ENCODE data around the gene EIF4E2.
"Not testable (repeated sequence)": the region's sequence is repeated elsewhere in the genome, so short reads cannot be mapped to it uniquely, and the experiment has no call there.

EIF4E2 gene

DNA sequence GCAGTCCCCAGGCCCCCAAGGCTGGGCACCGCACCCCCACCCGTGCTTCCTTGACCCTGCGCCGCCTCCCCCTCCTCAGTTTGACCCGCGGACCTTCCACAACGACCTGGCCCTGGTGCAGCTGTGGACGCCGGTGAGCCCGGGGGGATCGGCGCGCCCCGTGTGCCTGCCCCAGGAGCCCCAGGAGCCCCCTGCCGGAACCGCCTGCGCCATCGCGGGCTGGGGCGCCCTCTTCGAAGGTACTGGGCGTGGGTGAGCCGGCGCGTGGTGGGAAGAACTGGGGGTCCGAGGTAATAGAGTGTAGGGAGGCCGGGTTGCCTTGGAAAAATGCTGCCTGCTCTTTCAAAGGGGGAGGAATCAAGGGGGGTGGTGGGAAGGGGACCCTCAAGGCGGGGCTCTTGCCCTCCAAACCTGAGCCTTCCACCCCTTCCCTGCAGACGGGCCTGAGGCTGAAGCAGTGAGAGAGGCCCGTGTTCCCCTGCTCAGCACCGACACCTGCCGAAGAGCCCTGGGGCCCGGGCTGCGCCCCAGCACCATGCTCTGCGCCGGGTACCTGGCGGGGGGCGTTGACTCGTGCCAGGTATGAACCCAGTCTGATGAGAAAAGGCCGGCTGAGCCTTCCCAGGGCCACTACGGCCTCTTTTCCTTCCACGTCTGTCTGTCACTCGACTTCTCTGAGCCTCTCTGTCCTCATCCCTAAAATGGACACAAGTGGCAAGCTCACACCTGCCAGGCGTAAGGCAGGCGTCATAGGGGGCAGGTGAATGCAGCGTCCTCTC lies 27.7 kb upstream of the EIF4E2 start:
- DNase-seq, result no peak

- no peak for DNase-seq
These were observed 27.1 kb upstream of the EIF4E2 start for GRCh38 chr2:232523402-232523681.

DNA sequence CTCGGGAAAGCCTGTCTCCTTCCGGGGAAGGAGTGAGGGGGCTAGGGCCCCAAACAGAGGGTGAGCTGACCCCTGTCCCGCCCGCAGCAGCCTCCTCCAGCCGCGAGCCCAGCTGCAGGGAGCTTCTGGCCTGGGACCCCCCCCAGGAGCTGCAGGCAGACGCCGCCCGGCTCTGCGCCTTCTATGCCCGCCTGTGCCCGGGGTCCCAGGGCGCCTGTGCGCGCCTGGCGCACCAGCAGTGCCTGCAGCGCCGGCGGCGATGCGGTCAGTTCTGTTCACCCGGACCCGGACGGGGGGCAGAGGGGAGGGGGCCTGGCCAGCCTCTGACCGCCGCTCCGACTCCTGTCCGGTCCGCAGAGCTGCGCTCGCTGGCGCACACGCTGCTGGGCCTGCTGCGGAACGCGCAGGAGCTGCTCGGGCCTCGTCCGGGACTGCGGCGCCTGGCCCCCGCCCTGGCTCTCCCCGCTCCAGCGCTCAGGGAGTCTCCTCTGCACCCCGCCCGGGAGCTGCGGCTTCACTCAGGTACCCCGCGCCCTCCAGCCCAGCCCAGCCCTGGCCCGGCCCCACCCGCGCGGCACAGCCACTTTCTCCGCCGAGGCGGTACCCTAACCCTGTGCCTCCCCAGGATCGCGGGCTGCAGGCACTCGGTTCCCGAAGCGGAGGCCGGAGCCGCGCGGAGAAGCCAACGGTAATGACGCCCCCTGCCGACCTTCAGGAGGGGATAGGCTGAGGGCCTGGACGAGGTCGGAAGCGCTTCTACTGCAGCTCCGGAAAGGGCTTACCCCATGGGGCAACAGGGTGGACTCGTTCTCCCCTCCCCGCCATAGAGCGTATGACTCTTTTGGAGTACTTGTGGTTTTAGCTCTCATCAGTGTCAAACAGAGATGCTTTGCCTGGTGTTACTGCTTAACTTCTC lies 26.5 kb upstream of the EIF4E2 start:
- DNase-seq, result peak; percentile 20

DNA sequence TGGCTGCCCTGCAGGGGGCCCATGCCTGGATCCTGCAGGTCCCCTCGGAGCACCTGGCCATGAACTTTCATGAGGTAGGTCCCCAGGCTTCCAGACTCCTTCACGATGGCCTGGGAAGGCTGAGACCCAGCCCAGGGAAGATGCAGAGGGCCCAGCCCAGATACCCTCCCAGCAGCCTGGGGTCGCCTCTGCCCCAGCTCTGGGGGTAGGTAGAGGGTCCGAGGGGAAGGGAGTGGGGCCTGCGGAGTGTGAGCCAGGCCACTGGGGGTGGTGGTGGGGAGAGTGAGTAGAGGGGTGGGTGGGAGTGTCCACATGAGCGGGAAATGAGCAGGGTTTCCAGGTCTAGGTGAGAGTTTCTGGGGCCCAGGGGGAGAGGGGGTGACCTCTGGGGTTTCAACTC lies 25.7 kb upstream of the EIF4E2 start:
- no peak for DNase-seq

DNA sequence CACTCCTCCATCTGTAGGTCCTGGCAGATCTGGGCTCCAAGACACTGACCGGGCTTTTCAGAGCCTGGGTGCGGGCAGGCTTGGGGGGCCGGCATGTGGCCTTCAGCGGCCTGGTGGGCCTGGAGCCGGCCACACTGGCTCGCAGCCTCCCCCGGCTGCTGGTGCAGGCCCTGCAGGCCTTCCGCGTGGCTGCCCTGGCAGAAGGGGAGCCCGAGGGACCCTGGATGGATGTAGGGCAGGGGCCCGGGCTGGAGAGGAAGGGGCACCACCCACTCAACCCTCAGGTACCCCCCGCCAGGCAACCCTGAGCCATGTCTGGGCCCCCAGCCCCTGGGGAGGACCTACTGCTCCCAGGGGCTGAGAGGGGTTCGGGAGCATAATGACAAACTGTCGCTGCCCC lies 25.3 kb upstream of the EIF4E2 start:
- DNase-seq, result no peak

GRCh38 chr2:232525791-232526371 lies 24.6 kb upstream of the EIF4E2 start, which contains the start of gene CHRND:
CHRND (plus strand) TSS chr2:232526160; CDS start chr2:232526216, 56 bp downstream.
- DNase-seq, result no peak

GRCh38 chr2:232526372-232526941 lies 24.0 kb upstream of the EIF4E2 start:
- no peak for DNase-seq

GRCh38 chr2:232527905-232528470 lies 22.5 kb upstream of the EIF4E2 start:
- no peak for DNase-seq

GRCh38 chr2:232528746-232529460 lies 21.6 kb upstream of the EIF4E2 start:
- no peak for DNase-seq

DNA sequence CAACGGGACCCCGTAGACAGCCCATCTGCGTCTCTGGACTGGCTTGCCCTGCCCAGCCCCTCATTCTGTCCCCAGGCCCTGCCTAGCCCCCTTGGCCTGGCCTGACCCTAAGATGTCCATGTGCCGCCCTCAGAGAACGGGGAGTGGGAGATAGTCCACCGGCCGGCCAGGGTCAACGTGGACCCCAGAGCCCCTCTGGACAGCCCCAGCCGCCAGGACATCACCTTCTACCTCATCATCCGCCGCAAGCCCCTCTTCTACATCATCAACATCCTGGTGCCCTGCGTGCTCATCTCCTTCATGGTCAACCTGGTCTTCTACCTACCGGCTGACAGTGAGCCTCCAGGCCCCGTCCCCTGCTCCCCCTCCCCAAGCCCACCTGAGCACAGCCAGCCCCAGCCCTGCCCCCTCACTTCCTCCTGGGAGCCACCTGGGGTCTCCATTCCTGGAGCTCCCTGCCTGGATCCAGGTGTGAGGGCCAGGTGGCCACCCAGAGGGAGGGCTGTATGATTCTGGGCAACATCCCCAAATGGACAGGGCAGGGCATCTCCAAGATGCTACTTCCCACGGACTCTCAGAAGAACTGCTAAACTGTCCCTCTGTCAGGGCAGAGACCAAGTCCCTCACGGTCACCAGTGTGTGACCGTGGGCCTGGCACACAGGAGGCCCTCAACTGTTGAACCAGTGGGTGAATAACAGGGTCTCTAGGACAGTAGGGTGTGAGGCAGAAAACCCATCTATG lies 20.5 kb upstream of the EIF4E2 start:
- no peak for DNase-seq

DNA sequence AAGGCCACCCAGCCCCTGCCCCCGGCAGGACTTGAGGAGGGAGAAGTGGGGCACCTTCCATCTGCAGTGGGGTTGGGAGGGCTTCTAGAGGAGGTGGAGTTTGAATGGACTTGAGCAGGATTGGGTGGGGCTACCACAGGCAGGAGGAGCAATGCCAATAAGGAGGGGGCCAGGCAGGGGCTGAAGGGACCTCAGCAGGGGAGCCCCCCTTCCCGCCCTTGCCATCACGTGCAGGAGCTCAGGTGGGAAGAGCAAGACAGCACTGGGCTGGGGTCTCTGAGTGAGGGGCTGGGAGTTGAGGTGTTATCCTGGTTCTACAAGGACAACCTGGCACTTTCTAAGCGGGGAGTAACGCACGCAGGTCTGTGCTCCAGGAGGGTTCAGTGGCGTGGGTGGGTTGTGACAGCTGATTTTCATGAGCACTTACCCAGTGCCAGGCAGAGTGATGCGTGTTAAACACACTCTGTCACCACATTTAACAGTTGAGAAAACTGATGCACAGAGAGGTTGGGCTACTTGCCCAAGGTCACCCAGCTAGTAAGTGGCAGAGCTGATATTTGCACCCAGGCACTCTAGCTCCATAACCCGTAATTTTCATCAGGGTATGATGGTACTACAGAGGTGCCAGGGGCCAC lies 19.7 kb upstream of the EIF4E2 start:
- no peak for DNase-seq

- DNase-seq, result no peak
These were observed 18.1 kb upstream of the EIF4E2 start for GRCh38 chr2:232532419-232532818.

DNA sequence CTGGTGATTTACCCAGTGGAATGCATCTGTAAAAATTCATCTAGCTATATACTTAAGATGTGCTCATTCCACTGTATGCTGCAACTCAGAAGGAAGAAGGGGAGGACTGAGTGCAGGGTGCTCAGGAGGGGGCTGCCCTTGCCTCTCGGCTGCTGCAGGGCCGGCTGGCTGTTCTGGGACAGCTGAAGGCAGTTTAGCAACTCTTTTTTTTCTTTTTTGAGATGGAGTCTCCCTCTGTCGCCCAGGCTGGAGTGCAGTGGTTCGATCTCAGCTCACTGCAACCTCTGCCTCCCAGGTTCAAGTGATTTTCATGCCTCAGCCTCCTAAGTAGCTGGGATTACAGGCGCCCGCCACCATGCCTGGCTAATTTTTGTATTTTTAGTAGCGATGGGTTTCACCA lies 17.7 kb upstream of the EIF4E2 start:
- not testable (repeated sequence) for DNase-seq

DNA sequence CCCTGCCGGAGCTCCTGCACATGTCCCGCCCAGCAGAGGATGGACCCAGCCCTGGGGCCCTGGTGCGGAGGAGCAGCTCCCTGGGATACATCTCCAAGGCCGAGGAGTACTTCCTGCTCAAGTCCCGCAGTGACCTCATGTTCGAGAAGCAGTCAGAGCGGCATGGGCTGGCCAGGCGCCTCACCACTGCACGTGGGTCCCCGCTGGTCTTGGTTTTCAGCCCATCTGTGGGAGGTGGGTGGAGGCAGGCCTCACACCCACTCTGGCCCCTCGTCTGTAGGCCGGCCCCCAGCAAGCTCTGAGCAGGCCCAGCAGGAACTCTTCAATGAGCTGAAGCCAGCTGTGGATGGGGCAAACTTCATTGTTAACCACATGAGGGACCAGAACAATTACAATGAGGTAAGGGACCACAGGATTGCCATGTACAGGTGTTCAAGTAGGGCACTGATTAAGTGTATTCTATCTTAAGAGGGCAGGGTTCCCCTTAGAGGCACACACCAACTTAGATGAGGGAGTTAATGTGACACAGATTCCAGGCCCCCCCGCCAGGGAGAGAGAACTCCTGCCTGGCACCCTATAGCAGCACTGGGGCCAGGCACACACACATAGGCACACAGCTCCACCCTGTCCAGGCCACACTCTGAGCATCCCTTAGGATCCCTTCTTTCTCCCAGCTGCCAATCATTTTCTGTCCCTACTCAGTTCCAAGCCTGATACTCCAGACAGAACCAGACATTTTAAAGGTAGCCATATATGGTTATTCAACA lies 16.4 kb upstream of the EIF4E2 start:
- no peak for DNase-seq

GRCh38 chr2:232534940-232535651 lies 15.4 kb upstream of the EIF4E2 start:
- DNase-seq, result no peak

DNA sequence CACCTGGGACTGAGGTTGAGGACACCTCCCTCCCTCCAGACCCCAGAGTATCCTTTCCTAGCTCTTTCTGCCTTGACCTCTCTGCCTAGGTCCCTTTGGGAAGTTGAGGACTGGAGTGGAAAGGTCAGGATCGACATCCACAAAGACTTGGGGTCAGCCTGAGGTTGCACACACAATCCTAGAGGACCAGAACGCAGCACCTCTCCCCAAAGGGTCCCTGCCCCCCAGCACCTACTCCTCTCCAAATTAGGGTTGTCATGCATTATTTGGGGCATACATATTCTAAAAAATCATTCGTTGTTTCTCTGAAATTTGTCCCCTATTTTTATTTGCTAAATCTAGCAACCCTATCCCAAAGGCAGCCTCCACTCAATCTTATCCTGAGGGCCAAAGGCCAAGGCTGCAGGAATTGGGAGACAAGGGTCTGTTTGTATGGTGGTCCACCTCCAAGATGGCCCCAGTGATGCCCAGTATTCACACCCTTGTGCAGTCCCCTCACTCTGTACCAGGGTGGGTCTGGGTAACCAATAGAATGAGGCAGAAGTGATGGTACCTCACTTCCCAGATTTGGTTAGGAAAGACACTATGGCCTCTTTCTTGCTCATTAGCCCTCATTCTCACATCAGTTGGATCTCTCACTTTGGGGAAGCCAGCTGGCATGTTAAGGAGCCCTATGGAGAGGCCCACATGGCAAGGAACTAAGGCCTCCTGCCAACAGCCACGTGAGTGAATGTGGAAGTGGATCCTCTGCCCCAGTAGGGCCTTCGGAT lies 14.5 kb upstream of the EIF4E2 start:
- no peak for DNase-seq

- no peak for DNase-seq
These were observed 13.4 kb upstream of the EIF4E2 start for GRCh38 chr2:232537079-232537478.

DNA sequence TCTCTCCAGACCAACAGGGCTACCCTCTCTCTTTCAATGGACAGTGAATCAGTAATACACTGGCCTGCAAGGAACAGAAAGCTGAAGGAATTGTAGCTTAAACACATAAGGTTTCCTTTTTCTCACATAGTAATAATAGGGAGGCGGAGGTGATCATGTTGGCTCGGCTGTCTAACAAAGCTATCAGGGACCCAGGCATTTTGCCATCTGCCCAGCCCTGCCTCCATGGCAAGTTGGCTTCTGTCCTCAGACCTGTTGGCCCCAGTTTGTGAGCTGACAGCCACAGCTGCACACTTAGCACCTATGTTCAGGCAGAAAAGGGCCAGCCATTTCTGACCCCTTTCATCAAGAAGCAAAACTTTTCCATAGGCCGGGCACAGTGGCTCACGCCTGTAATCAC lies 13.0 kb upstream of the EIF4E2 start:
- DNase-seq, result no peak

GRCh38 chr2:232538671-232539070 lies 11.8 kb upstream of the EIF4E2 start:
- DNase-seq, result no peak
